ENCODE results near the gene LYSMD2.

Gene LYSMD2

GRCh38 chr15:51751697-51752683 is 14.5 kb upstream of the LYSMD2 start:
- H3K36me3 ChIP-seq (replicated peaks), result no peaks in the 10 kb centered on the region
- peaks cover 24% of the 10 kb centered on the region for H3K27me3 ChIP-seq (replicated peaks)
- DNase-seq, result no peak
- H3K27ac ChIP-seq, result no peak overlapping the region
- in situ Hi-C loops (cut with HindIII; ENCODE audit: low pct_ligation_motif_present, low sequenced_read_pairs), result no loop called here
- no peak for TF ChIP-seq CTCF (IDR thresholded peaks at IDR 0.05; ENCODE audit: low read depth, low read length, missing control alignments)
- H3K4me3 ChIP-seq (ENCODE audit: low read depth, low read length), result peak overlapping the region; percentile 63

- Histone ChIP-seq H3K27me3 (replicated peaks) (peaks cover 24% of the 10 kb centered on the region), H3K36me3 (replicated peaks) (no peaks in the 10 kb centered on the region), H3K27ac (no peak within 1 kb of the TSS), H3K4me3 (ENCODE audit: low read depth, low read length) (peak within 1 kb of the TSS; percentile 63)
- no peak for DNase-seq
- TF ChIP-seq CTCF (IDR thresholded peaks at IDR 0.05; ENCODE audit: low read depth, low read length, missing control alignments), result no peak
- in situ Hi-C loops (cut with HindIII; ENCODE audit: low pct_ligation_motif_present, low sequenced_read_pairs), result no loop called here
Measured at GRCh38 chr15:51750792-51751696, 13.6 kb upstream of the LYSMD2 start, which contains the start of gene TMOD2. Gene TMOD2, plus strand, starts transcription at chr15:51751597. Its CDS starts 14,845 bp downstream, at chr15:51766442.

- Histone ChIP-seq H3K36me3 (replicated peaks) (no peaks in the 10 kb centered on the region), H3K27ac (no peak overlapping the region), H3K4me3 (ENCODE audit: low read depth, low read length) (no peak overlapping the region), H3K27me3 (replicated peaks) (peaks cover 27% of the 10 kb centered on the region)
- in situ Hi-C loops (cut with HindIII; ENCODE audit: low pct_ligation_motif_present, low sequenced_read_pairs), result no loop called here
- no peak for DNase-seq
- no peak for TF ChIP-seq CTCF (IDR thresholded peaks at IDR 0.05; ENCODE audit: low read depth, low read length, missing control alignments)
Measured at GRCh38 chr15:51750186-51750585, 12.7 kb upstream of the LYSMD2 start.

GRCh38 chr15:51749307-51749706 is 11.9 kb upstream of the LYSMD2 start:
- no peak for DNase-seq
- in situ Hi-C loops (cut with HindIII; ENCODE audit: low pct_ligation_motif_present, low sequenced_read_pairs), result no loop called here
- TF ChIP-seq CTCF (IDR thresholded peaks at IDR 0.05; ENCODE audit: low read depth, low read length, missing control alignments), result no peak
- Histone ChIP-seq H3K36me3 (replicated peaks) (no peaks in the 10 kb centered on the region), H3K27ac (no peak overlapping the region), H3K4me3 (ENCODE audit: low read depth, low read length) (no peak overlapping the region), H3K27me3 (replicated peaks) (peaks cover 27% of the 10 kb centered on the region)

GRCh38 chr15:51739061-51739712 is 1.7 kb upstream of the LYSMD2 start:
- TF ChIP-seq CTCF (IDR thresholded peaks at IDR 0.05; ENCODE audit: low read depth, low read length, missing control alignments), result no peak
- Histone ChIP-seq H3K36me3 (replicated peaks) (no peaks in the 10 kb centered on the region), H3K4me3 (ENCODE audit: low read depth, low read length) (no peak overlapping the region), H3K27me3 (replicated peaks) (no peaks in the 10 kb centered on the region), H3K27ac (no peak overlapping the region)
- in situ Hi-C loops (cut with HindIII; ENCODE audit: low pct_ligation_motif_present, low sequenced_read_pairs), result no loop called here
- DNase-seq, result no peak

All from brain microvascular endothelial cell (primary cell).